Heart left ventricle (tissue), 13 donors: ENCODE results near the gene DIDO1.

Experiments
- POLR2A ChIP-seq, 2 donors: fragments of 450-650 bp; IDR thresholded peaks; one replicate each; pipeline ENCODE4 v1.6.1; 2017; ENCODE audit warnings: antibody characterized with exemption in 2 of 2, mild to moderate bottlenecking in 2 of 2, moderate library complexity in 2 of 2
- TF ChIP-seq, protein P1 (sequence below), 12 donors: fragments of 200-600 bp; sonication (generic) in 4 of 12; IDR thresholded peaks; one replicate each; pipeline versions ENCODE4 v1.5.0 to v1.8.0; 2018 to 2022; ENCODE audit warnings: antibody characterized with exemption in 12 of 12, mild to moderate bottlenecking in 5 of 12
- donor health status: ischemic (EF 13 %, LVEDD 7.1; RV severe dilation, severe dysfunction).
- donor health status: DM: no; HTN: yes; CAD: no.
- donor health status: DM: no; HTN: no; CAD: no.
- donor health status: ischemic (EF 25% LVEDD 6.9; RV normal size, moderate dysfunction).
- donor health status: ischemic (EF 25% LVEDD 5.7; RV mildly dilated, moderate dysfunction).
- donor health status: ischemic (EF 35%, LVEDD 5.7; RV mildly dilated, moderate dysfunction).
- donor health status: nonischemic (EF 11% LVEDD 7.7; RV severe dilation, severe dysfunction).
- donor health status: DM: yes; HTN: yes; CAD: no.
- donor health status: PGD.
- donor health status: ischemic (EF 29% LVEDD 5.4; RV normal size, mild dysfunction).
- donor health status: nonischemic (EF 23%, LVEDD 6.1; RV moderate dilation, normal function).

DNA sequence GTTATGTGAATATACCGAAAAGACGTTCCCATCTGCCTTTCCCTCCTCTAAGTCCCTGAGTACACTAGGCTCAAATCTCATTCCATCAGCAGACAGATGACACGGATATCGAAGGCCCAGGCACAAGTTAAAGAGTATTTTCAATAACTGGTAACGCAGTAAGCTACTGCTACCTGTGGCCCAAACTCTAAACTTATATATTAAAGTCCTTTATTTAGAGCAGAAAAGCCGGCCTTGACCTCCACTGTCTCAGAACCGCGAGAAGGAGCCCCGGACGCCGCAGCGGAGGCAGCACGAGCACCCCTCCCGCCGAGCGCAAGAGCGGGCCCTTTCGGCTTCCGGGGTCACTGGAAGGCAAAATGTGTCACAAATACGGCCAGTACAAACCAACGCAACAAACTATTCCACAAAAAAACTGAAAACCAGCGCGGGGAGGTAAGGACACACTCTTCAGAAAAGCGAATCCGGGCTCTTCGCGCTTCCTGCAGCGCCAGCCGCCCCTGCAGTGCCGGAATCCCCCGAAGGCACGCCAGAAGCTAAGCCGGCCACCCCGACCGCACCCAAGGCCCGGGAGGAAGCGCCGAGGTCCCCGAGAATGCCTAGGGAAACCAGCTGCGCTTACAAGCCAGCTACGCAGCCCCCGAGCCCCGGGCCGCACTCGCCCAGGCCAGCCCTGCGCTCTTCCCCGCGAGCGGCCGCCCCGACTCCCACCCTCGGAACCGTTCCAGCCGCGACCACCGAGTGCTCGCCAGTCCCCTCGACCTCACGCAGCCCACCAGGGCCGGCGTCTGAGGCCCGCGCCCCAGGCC is 681 bp downstream of the DIDO1 start:
- TF ChIP-seq, protein P1, sequence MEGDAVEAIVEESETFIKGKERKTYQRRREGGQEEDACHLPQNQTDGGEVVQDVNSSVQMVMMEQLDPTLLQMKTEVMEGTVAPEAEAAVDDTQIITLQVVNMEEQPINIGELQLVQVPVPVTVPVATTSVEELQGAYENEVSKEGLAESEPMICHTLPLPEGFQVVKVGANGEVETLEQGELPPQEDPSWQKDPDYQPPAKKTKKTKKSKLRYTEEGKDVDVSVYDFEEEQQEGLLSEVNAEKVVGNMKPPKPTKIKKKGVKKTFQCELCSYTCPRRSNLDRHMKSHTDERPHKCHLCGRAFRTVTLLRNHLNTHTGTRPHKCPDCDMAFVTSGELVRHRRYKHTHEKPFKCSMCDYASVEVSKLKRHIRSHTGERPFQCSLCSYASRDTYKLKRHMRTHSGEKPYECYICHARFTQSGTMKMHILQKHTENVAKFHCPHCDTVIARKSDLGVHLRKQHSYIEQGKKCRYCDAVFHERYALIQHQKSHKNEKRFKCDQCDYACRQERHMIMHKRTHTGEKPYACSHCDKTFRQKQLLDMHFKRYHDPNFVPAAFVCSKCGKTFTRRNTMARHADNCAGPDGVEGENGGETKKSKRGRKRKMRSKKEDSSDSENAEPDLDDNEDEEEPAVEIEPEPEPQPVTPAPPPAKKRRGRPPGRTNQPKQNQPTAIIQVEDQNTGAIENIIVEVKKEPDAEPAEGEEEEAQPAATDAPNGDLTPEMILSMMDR (IDR thresholded peaks at IDR 0.05): no peak
- no peak for TF ChIP-seq POLR2A (IDR thresholded peaks at IDR 0.05)
